Fibroblast of lung (primary cell): ENCODE data around the gene RNF157. TPM values are rescaled to one million over a fixed set of nuclear protein-coding genes. Genes with fewer than 3 reads are reported as not detected.

Experiments used
- DNase-seq, 2 donors: peaks; one replicate each; pipeline versions ENCODE4 v3.0.0 to v3.0.0-alpha.2; 2010; ENCODE audit warnings: low read depth in 2 of 2
- H2AFZ ChIP-seq: 2 replicates; pipeline ENCODE4 v1.5.1; 2012; ENCODE audit warnings: low read length, control low read depth, inconsistent platforms
- H3K27ac ChIP-seq: 2 replicates; pipeline ENCODE4 v1.5.1; 2011; ENCODE audit warnings: low read length, control low read depth; ENCODE audit not compliant: insufficient read depth
- H3K27me3 ChIP-seq: 2 replicates; pipeline ENCODE4 v1.5.1; 2011; ENCODE audit warnings: mild to moderate bottlenecking, low read length; ENCODE audit not compliant: control insufficient read depth, insufficient read depth
- H3K36me3 ChIP-seq: 2 replicates; pipeline ENCODE4 v1.5.1; 2011; ENCODE audit warnings: low read length; ENCODE audit not compliant: control insufficient read depth, insufficient read depth
- H3K4me1 ChIP-seq: 2 replicates; pipeline ENCODE4 v1.5.1; 2011; ENCODE audit warnings: low read length; ENCODE audit not compliant: control insufficient read depth, insufficient read depth; ENCODE audit errors: extremely low read depth
- H3K4me2 ChIP-seq: 2 replicates; pipeline ENCODE4 v1.5.1; 2011; ENCODE audit warnings: low read length, control low read depth; ENCODE audit not compliant: insufficient read depth; ENCODE audit errors: extremely low read depth
- H3K4me3 ChIP-seq, 4 experiments: fragments of 200-600 bp in 1 of 4; sonication (generic) in 1 of 4; replicated peaks in 1 of 4; 2 replicates each; pipeline ENCODE4 v1.5.1; 2011 to 2016; ENCODE audit warnings: low read length in 4 of 4, low read depth in 3 of 4, mild to moderate bottlenecking in 3 of 4, control low read depth in 2 of 4, inconsistent platforms in 1 of 4, mixed read lengths in 1 of 4; ENCODE audit not compliant: insufficient read depth in 1 of 4; ENCODE audit errors: control extremely low read depth in 1 of 4
- H3K79me2 ChIP-seq: 2 replicates; pipeline ENCODE4 v1.5.1; 2012; ENCODE audit warnings: mild to moderate bottlenecking, low read length, inconsistent platforms; ENCODE audit not compliant: control insufficient read depth, insufficient read depth
- H3K9ac ChIP-seq: 2 replicates; pipeline ENCODE4 v1.5.1; 2011; ENCODE audit warnings: mild to moderate bottlenecking, low read length, control low read depth; ENCODE audit not compliant: insufficient read depth
- H3K9me3 ChIP-seq: 2 replicates; pipeline ENCODE4 v1.5.1; 2012; ENCODE audit warnings: low read depth, low read length; ENCODE audit not compliant: control insufficient read depth, insufficient read depth
- H4K20me1 ChIP-seq: 2 replicates; pipeline ENCODE4 v1.5.1; 2011; ENCODE audit warnings: low read length; ENCODE audit not compliant: control insufficient read depth, insufficient read depth; ENCODE audit errors: extremely low read depth
- CTCF ChIP-seq, 2 donors: IDR thresholded peaks in 1 of 2; conservative IDR thresholded peaks in 1 of 2; 1 replicate in 1 of 2; 2 replicates in 1 of 2; pipeline ENCODE4 v1.5.1; 2011 to 2012; ENCODE audit warnings: low read length in 2 of 2, control low read depth in 1 of 2, inconsistent platforms in 1 of 2, low read depth in 1 of 2, mild to moderate bottlenecking in 1 of 2
- EZH2 ChIP-seq: IDR thresholded peaks from 2 replicates; pipeline ENCODE4 v1.5.1; 2012; ENCODE audit warnings: low read length, control low read depth, mild to moderate bottlenecking; ENCODE audit errors: missing control alignments
- polyA plus RNA-seq, 2 donors: library from polyadenylated mRNA; depleted of rRNA in 1 of 2; stranded (reverse) in 1 of 2; unstranded in 1 of 2; fragments of >200 nt; gene quantifications; 2 replicates each; pipeline ENCODE4 v1.2.1, GENCODE V29; 2011 to 2012; ENCODE audit warnings: missing spikeins in 1 of 2
- total RNA-seq: library from RNA; depleted of rRNA; stranded (reverse); fragments of >200 nt; gene quantifications from 2 replicates; pipeline ENCODE4 v1.2.1, GENCODE V29; 2014

The RNF157 gene
- total and polyA plus RNA-seq, 2 donors (not counting 1 experiment from before 2014, with no cell fraction given), result 2.0 to 3.1 TPM

DNA sequence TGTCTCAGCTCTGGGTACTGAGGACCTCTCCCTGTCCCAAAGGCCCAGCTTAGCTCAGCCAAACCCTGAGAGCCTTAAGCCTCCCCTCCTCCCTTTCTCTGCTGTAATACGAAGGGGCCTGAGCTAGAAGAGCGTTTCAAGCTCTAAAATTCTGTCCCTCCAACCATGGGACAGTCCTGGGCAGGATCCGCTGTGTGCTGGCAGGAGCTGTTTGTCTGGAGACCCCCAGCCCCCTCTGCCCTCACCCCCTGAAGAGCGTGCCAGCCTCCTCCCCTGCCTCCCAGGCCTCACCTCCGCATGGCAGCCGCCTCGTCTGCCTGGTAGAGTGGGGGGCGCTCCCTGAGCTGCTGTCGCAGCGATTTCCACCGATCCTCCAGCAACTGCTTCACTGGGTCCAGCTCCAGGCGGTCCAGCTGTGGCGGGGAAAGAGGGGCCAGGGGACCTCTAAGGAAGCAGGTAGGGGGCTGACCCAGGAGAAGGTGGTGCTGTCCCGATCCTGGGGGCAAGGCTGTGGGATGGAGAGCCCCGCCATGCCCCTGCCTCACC, 39.5 kb upstream of the RNF157 start:
- peaks cover 2% of the 10 kb centered on the region for H3K36me3 ChIP-seq
- H3K79me2 ChIP-seq, result no peaks in the 10 kb centered on the region
- DNase-seq, result no peak
- no peak overlapping the region for H3K4me3 ChIP-seq
- no peaks in the 10 kb centered on the region for H3K4me1 ChIP-seq
- H4K20me1 ChIP-seq, result no peaks in the 10 kb centered on the region
- no peaks in the 10 kb centered on the region for H3K27me3 ChIP-seq
- no peak overlapping the region for H3K27ac ChIP-seq
- no peak overlapping the region for H3K9ac ChIP-seq
- no peak for TF ChIP-seq EZH2
- TF ChIP-seq CTCF (conservative IDR thresholded peaks at IDR 0.05 in 1 of 2, IDR thresholded peaks at IDR 0.05 in 1 of 2; ENCODE audit: low read depth in 1 of 2, low read length in 2 of 2), result no peak
- H3K9me3 ChIP-seq, result no peaks in the 10 kb centered on the region
- H2AFZ ChIP-seq, result no peak overlapping the region
- H3K4me2 ChIP-seq, result no peak overlapping the region

DNA sequence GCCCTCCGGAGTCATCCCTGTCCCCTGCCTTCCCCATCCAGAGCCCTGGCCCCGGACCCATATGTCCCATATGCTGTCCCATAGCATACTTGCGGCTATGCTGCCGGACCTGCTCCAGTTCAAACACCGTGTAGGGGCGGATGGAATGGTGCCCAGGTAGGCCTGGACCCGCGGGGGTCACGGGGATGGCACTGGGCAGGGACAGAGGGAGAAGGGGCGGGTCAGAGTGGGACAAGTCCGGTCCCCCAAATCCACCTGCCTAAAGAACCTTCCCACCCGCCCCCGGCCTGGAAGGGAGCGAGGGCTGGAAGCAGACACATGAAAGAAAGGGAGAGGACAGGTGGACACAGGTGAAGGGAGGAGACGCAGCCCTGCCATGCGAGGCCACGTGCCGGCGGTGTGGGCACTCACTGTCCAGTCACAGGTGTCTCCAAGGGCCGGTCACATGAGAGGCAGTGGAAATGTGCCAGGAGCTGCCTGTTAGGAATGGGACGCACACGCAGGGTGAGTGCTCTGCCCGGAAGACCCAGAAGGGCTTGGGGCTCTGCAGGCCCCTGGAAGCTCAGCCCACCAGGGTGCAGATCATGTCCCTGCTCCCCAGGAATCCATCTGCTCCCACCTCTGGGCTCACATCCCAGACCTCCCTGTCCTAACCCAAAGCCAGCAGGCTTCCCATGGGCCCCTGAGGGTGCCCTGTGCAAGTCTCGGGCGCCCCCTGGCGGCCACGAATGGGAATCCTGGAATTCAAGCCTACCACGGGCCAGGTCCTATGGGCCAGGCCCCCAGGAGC, 38.9 kb upstream of the RNF157 start:
- Histone ChIP-seq H3K9me3 (no peaks in the 10 kb centered on the region), H3K79me2 (no peaks in the 10 kb centered on the region), H2AFZ (no peak overlapping the region), H3K4me3 (no peak overlapping the region), H3K4me1 (no peaks in the 10 kb centered on the region), H4K20me1 (no peaks in the 10 kb centered on the region), H3K27ac (no peak overlapping the region), H3K9ac (no peak overlapping the region), H3K4me2 (no peak overlapping the region), H3K36me3 (peaks cover 2% of the 10 kb centered on the region), H3K27me3 (no peaks in the 10 kb centered on the region)
- DNase-seq, result peak; percentile 51 to 72
- TF ChIP-seq CTCF (conservative IDR thresholded peaks at IDR 0.05 in 1 of 2, IDR thresholded peaks at IDR 0.05 in 1 of 2; ENCODE audit: low read depth in 1 of 2, low read length in 2 of 2) (peak; percentile 88 to 96), EZH2 (no peak)

- Histone ChIP-seq H3K27ac (no peak overlapping the region), H2AFZ (no peak overlapping the region), H3K79me2 (no peaks in the 10 kb centered on the region), H3K4me2 (no peak overlapping the region), H3K4me3 (no peak overlapping the region), H3K4me1 (no peaks in the 10 kb centered on the region), H3K9me3 (no peaks in the 10 kb centered on the region), H3K9ac (no peak overlapping the region), H4K20me1 (no peaks in the 10 kb centered on the region), H3K36me3 (peaks cover 2% of the 10 kb centered on the region), H3K27me3 (no peaks in the 10 kb centered on the region)
- TF ChIP-seq CTCF (conservative IDR thresholded peaks at IDR 0.05 in 1 of 2, IDR thresholded peaks at IDR 0.05 in 1 of 2; ENCODE audit: low read depth in 1 of 2, low read length in 2 of 2), result no peak
- TF ChIP-seq EZH2, result no peak
- no peak for DNase-seq
Observed at GRCh38 chr17:76278268-76278908, 38.1 kb upstream of the RNF157 start.
